ENCODE results near the gene MORC4.

DNA sequence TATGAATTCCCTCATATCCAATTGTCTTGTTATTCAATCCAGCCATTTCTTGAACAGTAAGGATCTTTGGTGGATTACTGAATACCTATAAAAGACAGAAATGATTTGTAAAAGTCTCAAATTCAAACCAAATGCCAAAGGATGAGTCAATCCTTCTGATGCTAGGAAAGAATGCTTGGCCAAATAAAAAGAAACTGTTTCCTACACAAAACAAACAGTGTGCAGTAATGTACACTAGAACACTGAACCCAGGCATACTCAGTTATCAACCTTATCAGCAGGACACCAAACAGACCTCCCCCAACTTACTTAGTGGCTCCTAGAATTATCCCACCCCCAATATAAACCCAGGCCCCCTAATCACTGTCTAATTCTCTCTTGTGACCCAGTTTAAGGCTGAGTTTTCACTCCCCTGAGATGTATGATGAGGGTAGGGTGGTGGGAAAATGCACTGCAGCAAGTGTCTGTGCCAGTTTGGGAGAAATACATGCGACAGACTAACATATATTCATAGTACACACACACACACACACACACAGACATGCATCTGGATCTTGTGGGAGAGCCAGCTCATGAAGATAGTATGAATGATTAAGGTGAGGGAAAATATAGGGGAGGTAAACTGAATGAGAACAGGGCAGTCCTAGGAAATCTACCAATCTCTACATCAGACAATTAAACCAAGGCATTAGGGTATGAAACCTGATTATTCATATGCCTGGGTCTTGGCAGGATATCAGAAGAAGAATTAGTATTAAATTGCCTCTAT, 44.8 kb downstream of the MORC4 start:
- TF ChIP-seq, protein P1, sequence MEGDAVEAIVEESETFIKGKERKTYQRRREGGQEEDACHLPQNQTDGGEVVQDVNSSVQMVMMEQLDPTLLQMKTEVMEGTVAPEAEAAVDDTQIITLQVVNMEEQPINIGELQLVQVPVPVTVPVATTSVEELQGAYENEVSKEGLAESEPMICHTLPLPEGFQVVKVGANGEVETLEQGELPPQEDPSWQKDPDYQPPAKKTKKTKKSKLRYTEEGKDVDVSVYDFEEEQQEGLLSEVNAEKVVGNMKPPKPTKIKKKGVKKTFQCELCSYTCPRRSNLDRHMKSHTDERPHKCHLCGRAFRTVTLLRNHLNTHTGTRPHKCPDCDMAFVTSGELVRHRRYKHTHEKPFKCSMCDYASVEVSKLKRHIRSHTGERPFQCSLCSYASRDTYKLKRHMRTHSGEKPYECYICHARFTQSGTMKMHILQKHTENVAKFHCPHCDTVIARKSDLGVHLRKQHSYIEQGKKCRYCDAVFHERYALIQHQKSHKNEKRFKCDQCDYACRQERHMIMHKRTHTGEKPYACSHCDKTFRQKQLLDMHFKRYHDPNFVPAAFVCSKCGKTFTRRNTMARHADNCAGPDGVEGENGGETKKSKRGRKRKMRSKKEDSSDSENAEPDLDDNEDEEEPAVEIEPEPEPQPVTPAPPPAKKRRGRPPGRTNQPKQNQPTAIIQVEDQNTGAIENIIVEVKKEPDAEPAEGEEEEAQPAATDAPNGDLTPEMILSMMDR (IDR thresholded peaks at IDR 0.05 in 8 of 11, conservative IDR thresholded peaks at IDR 0.05 in 3 of 11) = no peak
- TF ChIP-seq POLR2A (IDR thresholded peaks at IDR 0.05) (no peak), POLR2AphosphoS5 (IDR thresholded peaks at IDR 0.05) (no peak)

All from spleen (tissue), 7 donors.